DND-41 (cell line): ENCODE data around the gene RBBP6.

ENCODE experiments used
- ATAC-seq: fragments of 200-7000 bp; cut with Tn5 transposase; 3 replicates; pipeline ENCODE4 v1.9.1; 2021; ENCODE audit warnings: low read depth; ENCODE audit not compliant: insufficient read depth
- DNase-seq: peaks from one replicate; pipeline ENCODE4 v3.0.0-alpha.2; 2020
- H2AFZ ChIP-seq: 2 replicates; pipeline ENCODE4 v1.6.0; 2012; ENCODE audit warnings: low read depth, low read length
- H3K27ac ChIP-seq: 2 replicates; pipeline ENCODE4 v1.5.1; 2012; ENCODE audit warnings: low read length, inconsistent platforms
- H3K27me3 ChIP-seq: fragments of 200-600 bp; sonication (generic); 2 replicates; pipeline ENCODE4 v1.6.0; 2012; ENCODE audit warnings: low read length, mild to moderate bottlenecking, inconsistent platforms; ENCODE audit not compliant: insufficient read depth, poor library complexity
- H3K36me3 ChIP-seq: 2 replicates; pipeline ENCODE4 v1.5.1; 2012; ENCODE audit warnings: low read length, inconsistent platforms; ENCODE audit not compliant: insufficient read depth
- H3K4me1 ChIP-seq: 2 replicates; pipeline ENCODE4 v1.5.1; 2012; ENCODE audit warnings: mild to moderate bottlenecking, low read length; ENCODE audit not compliant: insufficient read depth
- H3K4me2 ChIP-seq: 2 replicates; pipeline ENCODE4 v1.6.0; 2012; ENCODE audit warnings: mild to moderate bottlenecking, moderate library complexity, low read length, inconsistent platforms; ENCODE audit not compliant: insufficient read depth
- H3K4me3 ChIP-seq, 2 experiments: fragments of 200-600 bp in 1 of 2; shearing (Covaris generic) in 1 of 2; 2 replicates each; pipeline ENCODE4 v1.5.1; 2012 to 2016; ENCODE audit warnings: inconsistent platforms in 2 of 2, low read length in 2 of 2, mild to moderate bottlenecking in 2 of 2, low read depth in 1 of 2, moderate library complexity in 1 of 2
- H3K79me2 ChIP-seq: 2 replicates; pipeline ENCODE4 v1.6.0; 2012; ENCODE audit warnings: low read length, inconsistent platforms; ENCODE audit not compliant: insufficient read depth
- H3K9ac ChIP-seq: 2 replicates; pipeline ENCODE4 v1.6.0; 2012; ENCODE audit warnings: low read depth, mild to moderate bottlenecking, inconsistent platforms, low read length, moderate library complexity
- H3K9me3 ChIP-seq: 2 replicates; pipeline ENCODE4 v1.5.1; 2012; ENCODE audit warnings: low read length, moderate library complexity, mild to moderate bottlenecking, inconsistent platforms; ENCODE audit not compliant: insufficient read depth, severe bottlenecking
- H4K20me1 ChIP-seq: 2 replicates; pipeline ENCODE4 v1.6.0; 2012; ENCODE audit warnings: low read length; ENCODE audit not compliant: insufficient read depth
- EZH2 ChIP-seq: IDR thresholded peaks from 3 replicates; pipeline ENCODE4 v1.6.1; 2012; ENCODE audit warnings: borderline replicate concordance, low read depth, mild to moderate bottlenecking, moderate library complexity, low read length, inconsistent platforms; ENCODE audit not compliant: severe bottlenecking
- TF ChIP-seq, protein P1 (sequence below): IDR thresholded peaks from 2 replicates; pipeline ENCODE4 v1.5.1; 2012; ENCODE audit warnings: borderline replicate concordance, low read length, moderate library complexity, mild to moderate bottlenecking; ENCODE audit not compliant: poor library complexity, severe bottlenecking; ENCODE audit errors: extremely low read depth

The RBBP6 gene

DNA sequence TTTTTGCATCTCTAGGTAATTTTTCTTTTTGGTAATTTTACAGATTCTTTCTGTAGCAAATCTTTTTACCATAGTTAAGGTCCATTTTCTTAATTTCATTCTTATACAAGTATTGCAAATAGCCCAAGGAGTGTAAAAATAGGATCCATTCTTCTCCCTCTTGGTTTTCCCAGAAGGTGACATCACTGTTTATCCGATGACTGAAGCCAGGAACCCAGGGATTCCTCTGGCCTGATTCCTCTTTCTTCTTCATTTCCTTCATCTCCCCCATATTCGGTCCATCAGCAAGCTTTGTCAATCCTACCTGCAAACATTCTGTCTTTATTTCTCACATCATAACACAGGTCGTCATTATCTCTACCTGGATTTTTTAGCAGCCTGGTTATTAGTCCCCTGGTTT is 5.3 kb downstream of the RBBP6 start:
- Histone ChIP-seq H3K27me3 (no peaks in the 10 kb centered on the region), H3K9me3 (no peaks in the 10 kb centered on the region), H3K36me3 (peaks cover 81% of the 10 kb centered on the region)

DNA sequence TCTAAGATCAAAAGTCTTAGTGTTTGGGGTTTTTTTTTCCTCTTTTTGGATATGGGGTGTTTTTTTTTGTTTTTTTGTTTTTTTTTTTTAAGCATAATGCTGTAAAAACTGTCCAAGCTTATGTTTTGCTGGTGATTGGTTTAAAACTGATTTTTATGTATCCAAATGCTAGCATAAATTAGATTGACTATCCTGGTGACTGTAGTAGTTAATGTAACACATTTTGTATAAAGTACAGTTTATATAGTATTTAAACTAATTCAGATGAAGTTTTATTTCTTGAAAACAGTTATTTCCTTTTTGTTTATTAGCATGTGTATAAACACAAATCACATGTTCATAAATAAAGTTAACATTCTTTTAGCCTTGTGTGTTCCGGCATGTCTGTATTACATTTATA is 10.9 kb downstream of the RBBP6 start:
- Histone ChIP-seq H3K4me3 (no peak overlapping the region), H2AFZ (no peak overlapping the region), H3K27me3 (no peaks in the 10 kb centered on the region), H3K9ac (no peak overlapping the region), H3K36me3 (peaks cover 91% of the 10 kb centered on the region), H3K9me3 (no peaks in the 10 kb centered on the region), H3K4me1 (no peaks in the 10 kb centered on the region; the same call in 1 of the 2 replicates), H3K4me2 (peak overlapping the region; percentile 18; the same call in 1 of the 2 replicates), H3K79me2 (peaks cover 83% of the 10 kb centered on the region), H4K20me1 (peaks cover 48% of the 10 kb centered on the region; the same call in 1 of the 2 replicates), H3K27ac (no peak overlapping the region)
- TF ChIP-seq EZH2 = no peak
- TF ChIP-seq, protein P1, sequence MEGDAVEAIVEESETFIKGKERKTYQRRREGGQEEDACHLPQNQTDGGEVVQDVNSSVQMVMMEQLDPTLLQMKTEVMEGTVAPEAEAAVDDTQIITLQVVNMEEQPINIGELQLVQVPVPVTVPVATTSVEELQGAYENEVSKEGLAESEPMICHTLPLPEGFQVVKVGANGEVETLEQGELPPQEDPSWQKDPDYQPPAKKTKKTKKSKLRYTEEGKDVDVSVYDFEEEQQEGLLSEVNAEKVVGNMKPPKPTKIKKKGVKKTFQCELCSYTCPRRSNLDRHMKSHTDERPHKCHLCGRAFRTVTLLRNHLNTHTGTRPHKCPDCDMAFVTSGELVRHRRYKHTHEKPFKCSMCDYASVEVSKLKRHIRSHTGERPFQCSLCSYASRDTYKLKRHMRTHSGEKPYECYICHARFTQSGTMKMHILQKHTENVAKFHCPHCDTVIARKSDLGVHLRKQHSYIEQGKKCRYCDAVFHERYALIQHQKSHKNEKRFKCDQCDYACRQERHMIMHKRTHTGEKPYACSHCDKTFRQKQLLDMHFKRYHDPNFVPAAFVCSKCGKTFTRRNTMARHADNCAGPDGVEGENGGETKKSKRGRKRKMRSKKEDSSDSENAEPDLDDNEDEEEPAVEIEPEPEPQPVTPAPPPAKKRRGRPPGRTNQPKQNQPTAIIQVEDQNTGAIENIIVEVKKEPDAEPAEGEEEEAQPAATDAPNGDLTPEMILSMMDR = no peak
- DNase-seq = no peak
- ATAC-seq = no peak

More for the DNA sequence above, 5.3 kb downstream of the RBBP6 start:
- peaks cover 100% of the 10 kb centered on the region for H3K79me2 ChIP-seq
- no peak for ATAC-seq
- no peak for TF ChIP-seq EZH2
- TF ChIP-seq, protein P1 = no peak
- peak overlapping the region in 1 of 2 experiments; percentile 23; a peak in 1 of 4 replicates for H3K4me3 ChIP-seq
- no peak overlapping the region for H3K9ac ChIP-seq
- no peak overlapping the region for H3K27ac ChIP-seq
- H4K20me1 ChIP-seq = peaks cover 78% of the 10 kb centered on the region
- no peak for DNase-seq
- H2AFZ ChIP-seq = no peak overlapping the region
- H3K4me1 ChIP-seq = peaks cover 31% of the 10 kb centered on the region
- peak overlapping the region; percentile 65; the same call in 1 of the 2 replicates for H3K4me2 ChIP-seq

DNA sequence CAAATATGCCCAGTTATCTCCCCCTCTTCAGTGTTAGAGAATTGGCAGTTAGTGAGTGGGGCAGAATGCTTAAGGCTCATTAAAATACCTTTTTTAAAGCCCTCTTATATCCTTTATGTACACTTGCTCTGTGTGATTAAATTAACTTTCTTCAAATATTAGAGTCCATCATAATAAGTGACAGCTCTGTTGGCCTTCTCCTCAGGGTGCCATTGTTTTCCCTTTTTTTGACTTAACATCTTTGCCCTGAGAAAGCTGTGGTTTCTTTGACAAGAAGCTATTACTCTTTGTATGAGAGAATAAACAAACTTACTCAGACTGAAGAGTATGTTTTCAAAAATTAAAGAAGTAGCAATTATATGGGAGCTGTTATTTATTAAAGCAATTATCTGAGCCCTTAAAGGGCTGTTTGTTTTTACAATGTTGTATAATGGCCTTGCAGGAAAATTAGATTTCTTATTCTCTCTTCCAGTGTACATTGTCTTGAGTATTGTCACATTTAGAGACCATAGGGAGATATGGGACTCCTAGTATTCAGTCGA is 13.4 kb downstream of the RBBP6 start:
- Histone ChIP-seq H3K4me3 (no peak overlapping the region), H2AFZ (no peak overlapping the region), H3K4me2 (no peak overlapping the region), H3K27me3 (no peaks in the 10 kb centered on the region), H3K79me2 (peaks cover 59% of the 10 kb centered on the region), H4K20me1 (peaks cover 30% of the 10 kb centered on the region; the same call in 1 of the 2 replicates), H3K36me3 (peaks cover 94% of the 10 kb centered on the region), H3K27ac (no peak overlapping the region), H3K4me1 (no peaks in the 10 kb centered on the region), H3K9ac (no peak overlapping the region), H3K9me3 (no peaks in the 10 kb centered on the region)
- ATAC-seq (no peak), DNase-seq (no peak)
- TF ChIP-seq EZH2 = no peak
- TF ChIP-seq, protein P1 = no peak
